SH-SY5Y (cell line): Measurements from ENCODE around the gene FBLN2.

ENCODE experiments used
- GATA2 ChIP-seq: IDR thresholded peaks from 2 replicates; pipeline ENCODE4 v1.6.1; 2011; ENCODE audit warnings: mild to moderate bottlenecking, low read depth, low read length
- GATA3 ChIP-seq: IDR thresholded peaks from 2 replicates; pipeline ENCODE4 v1.6.1; 2011; ENCODE audit warnings: low read depth, mild to moderate bottlenecking, low read length, moderate library complexity

Gene FBLN2

GRCh38 chr3:13626396-13626795, 77.5 kb downstream of the FBLN2 start:
- no peak for TF ChIP-seq GATA3
- no peak for TF ChIP-seq GATA2

DNA sequence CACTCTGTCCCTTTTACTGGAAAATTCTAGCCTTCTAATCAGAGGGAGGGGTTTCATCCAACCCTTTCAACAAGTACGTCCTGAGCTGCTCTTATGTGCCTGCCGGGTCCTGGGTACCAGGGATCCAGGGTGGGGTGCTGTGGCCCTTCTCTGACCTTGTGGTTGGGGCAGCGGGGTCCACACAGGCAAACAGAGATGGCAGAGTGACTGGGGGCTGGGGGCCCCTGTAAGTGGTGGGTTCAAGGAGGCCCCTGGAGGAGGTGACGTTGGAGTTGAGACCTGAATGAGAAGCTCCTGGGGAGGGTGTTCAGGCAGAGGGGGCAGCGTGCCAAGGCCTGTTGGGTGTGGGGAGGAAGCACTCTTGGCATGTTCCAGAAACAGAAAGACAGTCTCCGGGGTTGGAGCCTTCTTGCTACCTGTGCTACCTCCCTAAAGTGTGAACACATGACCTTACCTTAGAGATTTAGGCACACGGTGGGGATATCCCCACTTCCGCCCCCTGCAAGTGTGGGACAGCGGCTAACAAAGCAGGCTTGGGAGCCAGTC, 78.1 kb downstream of the FBLN2 start:
- TF ChIP-seq GATA3 (no peak), GATA2 (no peak)

- TF ChIP-seq GATA3 (no peak), GATA2 (no peak)
Measured at GRCh38 chr3:13627681-13628080, 78.8 kb downstream of the FBLN2 start.

DNA sequence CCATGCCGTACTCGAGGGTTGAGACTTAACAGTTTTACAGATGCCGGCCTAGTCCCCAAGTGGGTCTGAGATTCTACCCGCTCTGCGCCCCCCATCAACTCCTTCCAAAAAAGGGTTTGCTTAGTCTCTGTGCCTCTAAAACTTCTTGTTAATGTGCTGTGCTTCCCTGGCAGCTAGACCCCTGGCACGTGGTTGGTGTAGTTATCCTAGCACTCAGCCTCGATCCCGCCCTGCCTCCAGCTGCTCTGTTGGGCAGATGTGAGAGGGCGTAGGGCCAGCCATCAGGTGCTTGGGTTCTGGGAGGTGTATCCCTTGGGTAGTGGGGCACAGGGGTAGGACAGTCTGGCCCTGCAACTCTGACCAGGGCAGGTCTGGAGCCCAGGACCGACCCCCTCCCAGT, 79.5 kb downstream of the FBLN2 start:
- TF ChIP-seq GATA3 (no peak), GATA2 (no peak)

- TF ChIP-seq GATA3 (no peak), GATA2 (no peak)
Measured at GRCh38 chr3:13628841-13629551, 80.1 kb downstream of the FBLN2 start.

DNA sequence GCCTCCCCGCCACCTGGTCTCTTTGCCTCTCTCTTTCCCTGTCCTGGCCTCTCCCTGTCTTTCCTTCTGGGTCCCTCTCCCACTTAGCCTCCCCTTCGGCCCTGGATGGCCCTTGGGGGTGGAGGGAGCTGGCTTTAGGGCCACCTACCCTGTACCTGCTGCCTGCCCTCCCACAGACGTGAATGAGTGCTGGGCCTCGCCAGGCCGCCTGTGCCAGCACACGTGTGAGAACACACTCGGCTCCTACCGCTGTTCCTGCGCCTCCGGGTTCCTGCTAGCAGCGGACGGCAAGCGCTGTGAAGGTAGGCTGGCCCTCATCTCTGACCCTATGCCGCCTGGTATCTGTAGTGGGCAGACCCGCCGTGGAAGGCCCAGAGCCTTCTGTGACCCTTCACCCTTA, 80.7 kb downstream of the FBLN2 start:
- TF ChIP-seq GATA3 (no peak), GATA2 (no peak)

DNA sequence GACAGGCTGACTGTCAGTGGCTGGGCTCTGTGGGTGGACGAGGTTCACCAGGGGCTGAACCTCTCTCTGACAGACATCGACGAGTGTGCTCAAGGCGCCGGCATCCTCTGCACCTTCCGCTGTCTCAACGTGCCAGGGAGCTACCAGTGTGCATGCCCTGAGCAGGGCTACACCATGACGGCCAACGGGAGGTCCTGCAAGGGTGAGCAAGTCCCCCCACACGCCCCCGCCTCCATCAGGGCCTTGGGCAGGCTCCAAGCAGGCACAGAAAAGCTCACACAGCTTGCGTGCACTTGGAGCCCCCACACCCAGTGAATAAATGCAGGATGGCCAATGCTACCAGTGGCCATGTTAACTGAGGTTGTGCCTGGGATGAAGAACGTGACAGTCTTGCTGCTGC, 82.3 kb downstream of the FBLN2 start:
- no peak for TF ChIP-seq GATA2
- no peak for TF ChIP-seq GATA3

DNA sequence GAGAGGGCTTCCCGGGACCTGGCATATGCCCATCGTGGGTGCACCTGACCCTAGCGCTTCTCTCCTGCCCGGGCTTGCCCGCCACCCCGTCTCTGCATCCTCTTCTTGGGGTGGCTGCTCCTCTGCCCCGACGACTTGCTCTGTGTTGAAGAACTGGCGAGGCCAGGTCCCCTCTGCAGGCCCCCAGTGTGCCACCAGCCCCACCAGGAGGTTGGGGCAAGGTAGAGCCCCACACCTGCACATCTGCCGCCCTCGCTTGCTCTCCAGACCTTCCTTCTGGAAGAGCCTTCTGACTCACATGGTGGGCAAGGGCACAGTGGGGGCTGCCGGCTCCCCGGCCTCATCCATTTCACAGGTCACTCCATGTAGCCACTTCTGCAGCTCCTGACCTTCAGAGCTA, 84.3 kb downstream of the FBLN2 start:
- TF ChIP-seq GATA2 (no peak), GATA3 (no peak)

- TF ChIP-seq GATA3 (no peak), GATA2 (no peak)
Measured at GRCh38 chr3:13634151-13634550, 85.2 kb downstream of the FBLN2 start.

- TF ChIP-seq GATA2 (no peak), GATA3 (no peak)
Measured at GRCh38 chr3:13634615-13635014, 85.7 kb downstream of the FBLN2 start.

- no peak for TF ChIP-seq GATA3
- TF ChIP-seq GATA2, result no peak
Measured at GRCh38 chr3:13636186-13636585, 87.3 kb downstream of the FBLN2 start.

GRCh38 chr3:13636874-13637273, 87.9 kb downstream of the FBLN2 start:
- TF ChIP-seq GATA2, result no peak
- TF ChIP-seq GATA3, result no peak

GRCh38 chr3:13637311-13637891, 88.5 kb downstream of the FBLN2 start:
- no peak for TF ChIP-seq GATA2
- no peak for TF ChIP-seq GATA3

DNA sequence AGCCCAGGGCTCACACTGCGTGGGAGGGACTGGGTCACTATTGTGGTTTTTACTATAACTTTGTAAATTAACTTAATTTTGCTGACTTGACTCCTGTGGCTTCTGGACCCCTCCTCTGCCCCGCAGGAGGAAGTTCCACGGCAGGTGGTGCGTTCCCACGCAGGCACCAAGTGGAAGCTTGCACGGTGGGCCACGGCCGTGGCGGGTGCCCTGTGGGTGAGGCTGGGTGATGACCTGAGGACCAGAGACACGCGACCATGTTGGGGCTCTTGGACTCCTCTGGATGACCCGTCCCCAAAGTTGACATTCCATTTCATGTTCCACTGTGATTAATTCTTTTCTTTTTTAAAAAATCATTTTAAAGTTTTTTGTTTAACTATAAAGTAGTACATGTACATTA, 89.0 kb downstream of the FBLN2 start:
- no peak for TF ChIP-seq GATA3
- no peak for TF ChIP-seq GATA2

DNA sequence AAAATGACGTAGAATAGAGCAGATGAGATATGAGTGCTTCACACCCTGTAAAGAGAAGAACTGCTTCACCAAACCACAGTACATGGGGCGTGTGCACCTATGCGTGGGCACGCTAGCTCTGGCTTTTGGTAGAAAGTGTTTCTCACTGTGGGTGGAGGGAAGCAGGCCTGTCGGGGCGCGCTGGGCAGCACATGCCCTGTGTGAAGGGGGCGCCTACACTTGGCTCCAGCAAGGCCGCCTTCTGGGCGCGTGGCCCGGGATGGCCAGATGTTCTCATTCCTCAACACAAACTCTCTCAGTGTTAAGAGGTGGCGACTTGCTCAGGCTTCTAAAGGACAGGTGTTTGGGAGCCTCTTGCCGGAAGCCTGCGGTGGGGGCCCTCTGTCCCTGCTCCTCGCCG, 90.0 kb downstream of the FBLN2 start:
- TF ChIP-seq GATA2 (no peak), GATA3 (no peak)
